ENCODE results near the gene PRKCB.

DNA sequence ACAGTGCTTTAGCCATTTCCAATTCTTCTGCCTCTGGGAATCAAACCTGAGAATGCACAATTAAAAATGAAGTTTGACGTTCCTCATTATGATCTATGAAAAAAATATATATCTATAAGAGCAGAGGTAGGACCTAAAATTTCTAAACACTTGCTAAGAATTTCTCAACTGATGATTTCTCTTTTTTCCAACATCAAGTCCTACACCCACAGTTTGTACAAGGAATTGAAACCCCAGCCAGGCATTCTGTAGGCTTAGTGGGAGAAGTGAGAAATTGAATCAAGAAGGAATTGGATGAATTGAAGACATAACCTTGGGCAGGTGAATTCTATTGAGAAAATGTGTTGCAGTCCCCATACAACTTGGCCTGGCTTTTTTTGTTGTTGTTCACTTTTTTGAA is 423.0 kb downstream of the PRKCB start:
- TF ChIP-seq ZNF274 (IDR thresholded peaks at IDR 0.05; ENCODE audit: low read length), result no peak
- no peak for TF ChIP-seq ZNF274 (tag by site-specific recombination; IDR thresholded peaks at IDR 0.05; ENCODE audit: borderline replicate concordance)
- TF ChIP-seq ZNF777 (tag by site-specific recombination; IDR thresholded peaks at IDR 0.05; ENCODE audit: borderline replicate concordance), result no peak
- TF ChIP-seq, protein P1, sequence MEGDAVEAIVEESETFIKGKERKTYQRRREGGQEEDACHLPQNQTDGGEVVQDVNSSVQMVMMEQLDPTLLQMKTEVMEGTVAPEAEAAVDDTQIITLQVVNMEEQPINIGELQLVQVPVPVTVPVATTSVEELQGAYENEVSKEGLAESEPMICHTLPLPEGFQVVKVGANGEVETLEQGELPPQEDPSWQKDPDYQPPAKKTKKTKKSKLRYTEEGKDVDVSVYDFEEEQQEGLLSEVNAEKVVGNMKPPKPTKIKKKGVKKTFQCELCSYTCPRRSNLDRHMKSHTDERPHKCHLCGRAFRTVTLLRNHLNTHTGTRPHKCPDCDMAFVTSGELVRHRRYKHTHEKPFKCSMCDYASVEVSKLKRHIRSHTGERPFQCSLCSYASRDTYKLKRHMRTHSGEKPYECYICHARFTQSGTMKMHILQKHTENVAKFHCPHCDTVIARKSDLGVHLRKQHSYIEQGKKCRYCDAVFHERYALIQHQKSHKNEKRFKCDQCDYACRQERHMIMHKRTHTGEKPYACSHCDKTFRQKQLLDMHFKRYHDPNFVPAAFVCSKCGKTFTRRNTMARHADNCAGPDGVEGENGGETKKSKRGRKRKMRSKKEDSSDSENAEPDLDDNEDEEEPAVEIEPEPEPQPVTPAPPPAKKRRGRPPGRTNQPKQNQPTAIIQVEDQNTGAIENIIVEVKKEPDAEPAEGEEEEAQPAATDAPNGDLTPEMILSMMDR (tag by site-specific recombination; IDR thresholded peaks at IDR 0.05), result no peak
- TF ChIP-seq, protein P2, sequence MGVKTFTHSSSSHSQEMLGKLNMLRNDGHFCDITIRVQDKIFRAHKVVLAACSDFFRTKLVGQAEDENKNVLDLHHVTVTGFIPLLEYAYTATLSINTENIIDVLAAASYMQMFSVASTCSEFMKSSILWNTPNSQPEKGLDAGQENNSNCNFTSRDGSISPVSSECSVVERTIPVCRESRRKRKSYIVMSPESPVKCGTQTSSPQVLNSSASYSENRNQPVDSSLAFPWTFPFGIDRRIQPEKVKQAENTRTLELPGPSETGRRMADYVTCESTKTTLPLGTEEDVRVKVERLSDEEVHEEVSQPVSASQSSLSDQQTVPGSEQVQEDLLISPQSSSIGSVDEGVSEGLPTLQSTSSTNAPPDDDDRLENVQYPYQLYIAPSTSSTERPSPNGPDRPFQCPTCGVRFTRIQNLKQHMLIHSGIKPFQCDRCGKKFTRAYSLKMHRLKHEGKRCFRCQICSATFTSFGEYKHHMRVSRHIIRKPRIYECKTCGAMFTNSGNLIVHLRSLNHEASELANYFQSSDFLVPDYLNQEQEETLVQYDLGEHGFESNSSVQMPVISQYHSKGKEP (tag by site-specific recombination; IDR thresholded peaks at IDR 0.05), result no peak
- no peak for TF ChIP-seq ZNF76 (tag by site-specific recombination; IDR thresholded peaks at IDR 0.05; ENCODE audit: borderline replicate concordance, low read depth)
- TF ChIP-seq, protein P3, sequence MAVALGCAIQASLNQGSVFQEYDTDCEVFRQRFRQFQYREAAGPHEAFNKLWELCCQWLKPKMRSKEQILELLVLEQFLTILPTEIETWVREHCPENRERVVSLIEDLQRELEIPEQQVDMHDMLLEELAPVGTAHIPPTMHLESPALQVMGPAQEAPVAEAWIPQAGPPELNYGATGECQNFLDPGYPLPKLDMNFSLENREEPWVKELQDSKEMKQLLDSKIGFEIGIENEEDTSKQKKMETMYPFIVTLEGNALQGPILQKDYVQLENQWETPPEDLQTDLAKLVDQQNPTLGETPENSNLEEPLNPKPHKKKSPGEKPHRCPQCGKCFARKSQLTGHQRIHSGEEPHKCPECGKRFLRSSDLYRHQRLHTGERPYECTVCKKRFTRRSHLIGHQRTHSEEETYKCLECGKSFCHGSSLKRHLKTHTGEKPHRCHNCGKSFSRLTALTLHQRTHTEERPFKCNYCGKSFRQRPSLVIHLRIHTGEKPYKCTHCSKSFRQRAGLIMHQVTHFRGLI (tag by site-specific recombination; IDR thresholded peaks at IDR 0.05), result no peak
- no peak for TF ChIP-seq ZNF843 (tag by site-specific recombination; IDR thresholded peaks at IDR 0.05)
- no peak for TF ChIP-seq ZSCAN23 (tag by site-specific recombination; IDR thresholded peaks at IDR 0.05)
- TF ChIP-seq, protein P4, sequence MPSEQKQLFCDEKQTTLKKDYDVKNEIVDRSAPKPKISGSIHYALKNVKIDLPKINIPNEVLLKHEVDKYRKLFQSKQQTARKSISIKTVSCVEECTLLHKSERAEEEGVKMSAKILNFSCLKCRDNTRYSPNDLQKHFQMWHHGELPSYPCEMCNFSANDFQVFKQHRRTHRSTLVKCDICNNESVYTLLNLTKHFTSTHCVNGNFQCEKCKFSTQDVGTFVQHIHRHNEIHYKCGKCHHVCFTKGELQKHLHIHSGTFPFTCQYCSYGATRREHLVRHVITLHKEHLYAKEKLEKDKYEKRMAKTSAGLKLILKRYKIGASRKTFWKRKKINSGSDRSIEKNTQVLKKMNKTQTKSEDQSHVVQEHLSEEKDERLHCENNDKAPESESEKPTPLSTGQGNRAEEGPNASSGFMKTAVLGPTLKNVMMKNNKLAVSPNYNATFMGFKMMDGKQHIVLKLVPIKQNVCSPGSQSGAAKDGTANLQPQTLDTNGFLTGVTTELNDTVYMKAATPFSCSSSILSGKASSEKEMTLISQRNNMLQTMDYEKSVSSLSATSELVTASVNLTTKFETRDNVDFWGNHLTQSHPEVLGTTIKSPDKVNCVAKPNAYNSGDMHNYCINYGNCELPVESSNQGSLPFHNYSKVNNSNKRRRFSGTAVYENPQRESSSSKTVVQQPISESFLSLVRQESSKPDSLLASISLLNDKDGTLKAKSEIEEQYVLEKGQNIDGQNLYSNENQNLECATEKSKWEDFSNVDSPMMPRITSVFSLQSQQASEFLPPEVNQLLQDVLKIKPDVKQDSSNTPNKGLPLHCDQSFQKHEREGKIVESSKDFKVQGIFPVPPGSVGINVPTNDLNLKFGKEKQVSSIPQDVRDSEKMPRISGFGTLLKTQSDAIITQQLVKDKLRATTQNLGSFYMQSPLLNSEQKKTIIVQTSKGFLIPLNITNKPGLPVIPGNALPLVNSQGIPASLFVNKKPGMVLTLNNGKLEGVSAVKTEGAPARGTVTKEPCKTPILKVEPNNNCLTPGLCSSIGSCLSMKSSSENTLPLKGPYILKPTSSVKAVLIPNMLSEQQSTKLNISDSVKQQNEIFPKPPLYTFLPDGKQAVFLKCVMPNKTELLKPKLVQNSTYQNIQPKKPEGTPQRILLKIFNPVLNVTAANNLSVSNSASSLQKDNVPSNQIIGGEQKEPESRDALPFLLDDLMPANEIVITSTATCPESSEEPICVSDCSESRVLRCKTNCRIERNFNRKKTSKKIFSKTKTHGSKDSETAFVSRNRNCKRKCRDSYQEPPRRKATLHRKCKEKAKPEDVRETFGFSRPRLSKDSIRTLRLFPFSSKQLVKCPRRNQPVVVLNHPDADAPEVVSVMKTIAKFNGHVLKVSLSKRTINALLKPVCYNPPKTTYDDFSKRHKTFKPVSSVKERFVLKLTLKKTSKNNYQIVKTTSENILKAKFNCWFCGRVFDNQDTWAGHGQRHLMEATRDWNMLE (tag by site-specific recombination; conservative IDR thresholded peaks at IDR 0.05; ENCODE audit: low read depth), result no peak
- TF ChIP-seq SP2 (tag by site-specific recombination; IDR thresholded peaks at IDR 0.05), result no peak

Measured in HEK293 (cell line).